ENCODE measurements around the gene ARL4D.

Gene ARL4D

GRCh38 chr17:43445009-43445589 is 46.3 kb downstream of the ARL4D start:
- no peak for TF ChIP-seq CTCF (IDR thresholded peaks at IDR 0.05; ENCODE audit: low read depth, low read length)
- no peak overlapping the region for H3K4me3 ChIP-seq (replicated peaks in 1 of 2; ENCODE audit: low read depth in 2 of 2, low read length in 2 of 2)
- DNase-seq (ENCODE audit: low read depth in 2 of 2) = no peak

GRCh38 chr17:43446773-43447172 is 48.0 kb downstream of the ARL4D start:
- no peak overlapping the region for H3K4me3 ChIP-seq (replicated peaks in 1 of 2; ENCODE audit: low read depth in 2 of 2, low read length in 2 of 2)
- no peak for TF ChIP-seq CTCF (IDR thresholded peaks at IDR 0.05; ENCODE audit: low read depth, low read length)
- no peak for DNase-seq (ENCODE audit: low read depth in 2 of 2)

DNA sequence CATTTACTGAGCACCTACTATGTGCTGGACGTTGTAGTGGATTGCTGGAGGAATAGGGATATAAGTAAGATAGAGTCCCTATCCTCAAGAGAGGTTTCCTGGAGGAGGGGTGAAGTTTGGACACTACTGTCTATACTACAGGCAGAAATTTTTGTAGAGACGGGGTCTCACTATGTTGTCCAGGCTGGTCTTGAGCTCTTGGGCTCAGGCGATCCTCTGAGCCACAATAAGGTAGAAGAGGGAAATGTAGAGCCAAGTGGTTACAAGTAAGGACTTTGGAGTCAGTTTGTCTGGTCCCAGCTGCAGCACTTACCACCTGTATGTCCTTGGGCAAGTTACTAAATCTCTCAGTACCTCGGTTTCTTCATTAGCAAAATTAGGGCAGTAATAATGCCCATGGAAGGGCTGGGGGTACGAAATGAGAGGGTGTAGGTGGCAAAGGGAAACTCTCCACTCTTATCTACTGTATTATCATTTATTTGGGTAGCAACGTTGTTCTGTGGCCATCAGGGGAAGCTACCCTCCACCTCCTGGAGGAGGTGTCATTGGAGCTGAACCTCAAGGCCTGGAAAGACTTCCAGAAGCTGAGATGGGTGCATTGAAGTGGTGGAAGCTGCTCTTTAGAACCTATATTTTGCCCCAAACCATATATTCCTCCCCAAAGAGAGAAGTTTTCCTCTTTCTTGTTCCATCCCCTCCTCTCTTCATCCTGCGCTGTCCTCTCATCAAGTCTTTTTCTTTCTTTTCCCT is 50.1 kb downstream of the ARL4D start:
- H3K4me3 ChIP-seq (replicated peaks in 1 of 2; ENCODE audit: low read depth in 2 of 2, low read length in 2 of 2) = no peak overlapping the region
- TF ChIP-seq CTCF (IDR thresholded peaks at IDR 0.05; ENCODE audit: low read depth, low read length) = no peak
- no peak for DNase-seq (ENCODE audit: low read depth in 2 of 2)

DNA sequence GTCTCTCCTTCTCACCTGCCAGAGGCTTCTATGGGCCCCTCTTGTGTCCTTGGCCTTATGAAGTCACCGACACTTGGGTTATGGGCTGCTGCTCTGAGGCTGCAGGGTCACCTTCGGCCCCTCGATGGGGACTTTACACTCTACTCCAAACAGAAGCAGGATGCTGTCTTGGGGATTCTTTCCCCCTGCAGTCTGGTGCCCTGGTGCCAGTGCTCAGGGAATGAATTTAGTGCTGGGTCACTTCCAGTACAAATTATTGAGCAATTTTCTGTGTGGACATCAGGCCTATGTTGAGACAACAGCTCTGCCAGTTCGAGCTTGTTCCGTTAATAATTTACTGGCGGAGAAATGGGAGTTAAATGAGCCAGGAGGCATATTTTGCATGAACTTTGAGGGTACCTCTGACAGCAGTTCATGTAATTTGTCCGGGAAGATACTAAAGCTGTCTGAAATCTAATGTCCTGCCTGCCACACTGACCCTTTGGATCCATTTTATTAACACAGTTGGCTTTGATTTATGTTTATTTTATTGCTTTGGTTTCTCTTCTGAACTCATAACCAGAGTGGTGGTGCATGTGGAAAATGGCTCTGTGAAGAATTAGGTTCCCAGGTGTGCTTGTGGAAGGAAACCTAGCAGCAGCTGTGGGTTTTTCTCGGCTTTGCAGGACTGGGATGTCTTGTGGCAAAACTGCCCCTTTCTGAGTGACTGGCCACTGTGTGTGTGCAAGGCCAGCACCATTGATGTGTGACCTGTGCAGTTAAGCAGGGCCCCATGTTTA is 50.9 kb downstream of the ARL4D start:
- TF ChIP-seq CTCF (IDR thresholded peaks at IDR 0.05; ENCODE audit: low read depth, low read length) = no peak
- DNase-seq (ENCODE audit: low read depth in 2 of 2) = peak in 1 of 2 donors; percentile 36
- no peak overlapping the region for H3K4me3 ChIP-seq (replicated peaks in 1 of 2; ENCODE audit: low read depth in 2 of 2, low read length in 2 of 2)

Data from cardiac fibroblast (primary cell).